ENCODE data around the gene ATF6. TPM values are rescaled to one million over a fixed set of nuclear protein-coding genes. Genes with fewer than 3 reads are reported as not detected.
A peak's percentile ranks its signal among the peaks of the same experiment; 100 is the strongest.

Gene ATF6
- total and polyA plus RNA-seq, 2 donors: 13.0 to 39.4 TPM

DNA sequence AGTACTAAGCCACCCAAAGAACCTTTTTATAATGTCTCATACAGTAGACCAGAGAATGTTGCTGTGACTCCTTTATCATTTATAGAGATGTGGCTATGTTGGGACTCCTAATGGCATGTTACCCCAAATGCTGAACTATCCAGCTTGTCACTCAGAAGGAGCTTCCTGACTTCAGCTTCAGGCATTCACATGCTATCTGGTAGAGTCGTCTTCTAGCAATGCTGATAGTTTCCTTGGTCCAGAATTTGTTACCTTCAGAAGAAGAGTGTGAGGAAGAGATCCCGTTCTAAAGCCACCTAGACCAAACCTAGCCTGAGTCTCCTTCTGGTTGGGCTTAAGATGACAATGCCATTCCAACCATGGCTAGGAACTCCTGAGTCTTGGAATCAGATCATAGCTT, 189.5 kb downstream of the ATF6 start:
- no peak for DNase-seq (ENCODE audit: extremely low spot score)
- Histone ChIP-seq H3K4me3 (ENCODE audit: low read depth, low read length) (no peak overlapping the region), H3K27ac (ENCODE audit: low read depth) (no peak overlapping the region), H3K36me3 (ENCODE audit: insufficient read depth) (no peaks in the 10 kb centered on the region), H3K4me1 (ENCODE audit: insufficient read depth) (no peaks in the 10 kb centered on the region)
- 95% methylated on average over 2 of the region's 2 CpGs for WGBS

DNA sequence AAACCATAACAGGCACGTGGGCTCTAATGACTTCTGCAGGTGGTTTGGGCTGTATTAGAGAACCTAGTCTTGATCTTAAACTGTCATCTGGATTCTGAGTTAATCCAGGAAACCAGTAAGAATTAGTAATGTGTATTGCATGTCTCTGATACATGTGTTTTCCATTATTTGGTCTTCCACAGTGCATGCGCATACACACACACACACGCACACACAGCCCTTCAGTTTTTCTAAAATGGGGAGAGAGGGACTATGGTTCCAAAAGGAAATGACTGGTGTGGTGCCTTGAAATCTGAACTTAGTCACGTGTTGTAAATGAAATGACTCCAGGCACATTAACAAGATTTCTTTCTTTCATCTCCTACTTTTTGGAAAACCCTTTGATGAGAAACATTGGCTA, 190.0 kb downstream of the ATF6 start:
- H3K36me3 ChIP-seq (ENCODE audit: insufficient read depth): no peaks in the 10 kb centered on the region
- H3K4me1 ChIP-seq (ENCODE audit: insufficient read depth): no peaks in the 10 kb centered on the region
- DNase-seq (ENCODE audit: extremely low spot score): peak; percentile 31
- no peak overlapping the region for H3K27ac ChIP-seq (ENCODE audit: low read depth)
- 80% methylated on average over 4 of the region's 4 CpGs for WGBS
- no peak overlapping the region for H3K4me3 ChIP-seq (ENCODE audit: low read depth, low read length)

- H3K36me3 ChIP-seq (ENCODE audit: insufficient read depth): no peaks in the 10 kb centered on the region
- 81% methylated on average over 3 of the region's 3 CpGs for WGBS
- no peak for DNase-seq (ENCODE audit: extremely low spot score)
- H3K4me3 ChIP-seq (ENCODE audit: low read depth, low read length): no peak overlapping the region
- no peaks in the 10 kb centered on the region for H3K4me1 ChIP-seq (ENCODE audit: insufficient read depth)
- no peak overlapping the region for H3K27ac ChIP-seq (ENCODE audit: low read depth)
Measured at GRCh38 chr1:161956930-161957329, 190.8 kb downstream of the ATF6 start.

DNA sequence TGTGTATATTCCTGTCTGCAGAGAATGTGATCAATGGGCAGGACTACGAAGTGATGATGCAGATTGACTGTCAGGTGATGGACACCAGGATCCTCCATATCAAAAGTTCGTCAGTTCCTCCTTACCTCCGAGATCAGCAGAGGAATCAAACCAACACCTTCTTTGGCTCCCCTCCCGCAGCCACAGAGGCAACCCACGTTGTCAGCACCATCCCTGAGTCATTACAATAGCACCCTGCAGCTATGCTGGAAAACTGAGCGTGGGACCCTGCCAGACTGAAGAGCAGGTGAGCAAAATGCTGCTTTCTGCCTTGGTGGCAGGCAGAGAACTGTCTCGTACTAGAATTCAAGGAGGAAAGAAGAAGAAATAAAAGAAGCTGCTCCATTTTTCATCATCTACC, 192.3 kb downstream of the ATF6 start:
- DNase-seq (ENCODE audit: extremely low spot score): no peak
- WGBS: 78% methylated on average over 7 of the region's 7 CpGs
- no peak overlapping the region for H3K27ac ChIP-seq (ENCODE audit: low read depth)
- no peaks in the 10 kb centered on the region for H3K36me3 ChIP-seq (ENCODE audit: insufficient read depth)
- H3K4me1 ChIP-seq (ENCODE audit: insufficient read depth): no peaks in the 10 kb centered on the region
- H3K4me3 ChIP-seq (ENCODE audit: low read depth, low read length): no peak overlapping the region

DNA sequence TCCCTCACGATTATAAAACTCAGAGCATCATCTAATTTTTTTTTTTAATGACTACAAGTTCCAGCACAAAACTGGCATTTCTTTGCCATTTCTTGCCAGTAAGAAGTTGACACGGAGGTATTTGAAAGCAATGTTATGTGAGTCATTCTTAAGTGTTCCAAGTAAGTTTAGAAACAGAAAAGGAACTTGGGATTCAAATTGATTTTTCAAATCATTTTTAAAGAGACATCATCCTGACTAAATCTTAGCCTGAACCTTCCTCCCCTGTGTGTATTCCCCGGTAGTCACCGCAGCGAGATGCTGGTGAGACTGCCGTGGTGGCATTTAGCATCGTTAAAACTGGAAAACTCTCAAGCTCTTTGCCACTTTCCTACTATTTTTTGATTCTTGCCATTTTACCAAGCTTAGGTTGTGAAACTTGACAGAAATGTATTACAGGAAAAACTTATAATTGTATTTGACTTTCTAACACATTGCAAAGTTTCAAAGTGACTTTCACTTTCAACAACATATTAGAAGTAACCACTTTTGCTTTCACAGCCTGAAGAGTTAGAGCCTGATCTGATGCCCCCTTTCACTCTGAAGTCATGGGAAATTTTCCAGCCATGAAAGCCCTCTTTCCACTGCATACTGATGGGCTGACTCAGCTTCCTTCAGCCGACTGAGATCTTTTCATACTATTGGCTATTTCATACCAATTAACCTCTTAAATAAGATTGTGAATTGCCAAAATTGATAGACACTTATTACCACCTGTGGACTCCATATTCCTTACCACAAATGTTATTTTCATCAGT, 196.2 kb downstream of the ATF6 start:
- no peak overlapping the region for H3K27ac ChIP-seq (ENCODE audit: low read depth)
- WGBS: 59% methylated on average over 8 of the region's 8 CpGs
- no peak for DNase-seq (ENCODE audit: extremely low spot score)
- H3K36me3 ChIP-seq (ENCODE audit: insufficient read depth): no peaks in the 10 kb centered on the region
- no peaks in the 10 kb centered on the region for H3K4me1 ChIP-seq (ENCODE audit: insufficient read depth)
- H3K4me3 ChIP-seq (ENCODE audit: low read depth, low read length): no peak overlapping the region

DNA sequence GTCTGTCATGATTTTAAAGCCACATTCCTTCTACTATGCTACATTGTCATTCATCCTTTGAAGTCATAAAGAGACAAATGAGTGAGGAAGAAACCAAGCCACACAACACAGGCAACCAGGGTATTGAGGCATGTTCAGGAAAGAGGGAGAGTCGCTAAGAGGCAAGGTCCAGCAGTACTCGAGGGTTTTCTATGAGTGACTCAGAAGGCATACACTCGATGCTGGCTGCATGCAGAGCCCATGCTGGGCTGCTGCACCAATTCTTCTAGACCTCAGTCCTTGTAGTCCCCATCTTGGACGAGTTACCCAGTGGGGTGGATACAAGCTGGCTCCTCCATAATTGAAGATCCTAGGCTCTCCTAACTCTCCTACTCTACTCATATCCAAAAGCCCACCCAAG, 199.9 kb downstream of the ATF6 start:
- DNase-seq (ENCODE audit: extremely low spot score): no peak
- WGBS: 94% methylated on average over 4 of the region's 4 CpGs
- no peak overlapping the region for H3K4me3 ChIP-seq (ENCODE audit: low read depth, low read length)

DNA sequence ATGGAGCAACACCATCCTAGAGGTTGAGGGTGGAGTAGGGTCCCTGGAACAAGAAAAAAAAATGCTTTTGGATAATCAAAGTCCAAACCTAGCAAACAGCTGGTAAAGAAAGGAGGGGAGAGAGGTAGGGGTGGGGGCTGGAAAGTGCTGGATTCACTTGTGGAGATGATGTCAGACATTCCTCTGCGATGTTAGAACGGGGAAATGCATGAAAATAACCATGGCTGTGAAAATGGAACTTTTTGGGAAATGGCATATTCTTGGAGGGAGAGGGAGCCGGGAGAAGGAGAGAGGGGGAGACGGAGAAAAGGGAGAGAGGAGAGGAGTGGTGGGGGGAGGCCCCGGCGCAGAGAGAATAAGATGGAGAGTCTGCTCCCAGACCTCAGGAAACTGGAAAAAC, 203.9 kb downstream of the ATF6 start:
- DNase-seq (ENCODE audit: extremely low spot score): no peak
- Histone ChIP-seq H3K36me3 (ENCODE audit: insufficient read depth) (no peaks in the 10 kb centered on the region), H3K4me1 (ENCODE audit: insufficient read depth) (no peaks in the 10 kb centered on the region), H3K4me3 (ENCODE audit: low read depth, low read length) (no peak overlapping the region), H3K27ac (ENCODE audit: low read depth) (no peak overlapping the region)
- 66% methylated on average over 6 of the region's 6 CpGs for WGBS

More for the DNA sequence above, 199.9 kb downstream of the ATF6 start:
- no peaks in the 10 kb centered on the region for H3K4me1 ChIP-seq (ENCODE audit: insufficient read depth)
- no peaks in the 10 kb centered on the region for H3K36me3 ChIP-seq (ENCODE audit: insufficient read depth)
- H3K27ac ChIP-seq (ENCODE audit: low read depth): no peak overlapping the region

GRCh38 chr1:161970633-161971032, 204.5 kb downstream of the ATF6 start:
- H3K36me3 ChIP-seq (ENCODE audit: insufficient read depth): no peaks in the 10 kb centered on the region
- WGBS: 77% methylated on average over 3 of the region's 3 CpGs
- H3K27ac ChIP-seq (ENCODE audit: low read depth): no peak overlapping the region
- H3K4me3 ChIP-seq (ENCODE audit: low read depth, low read length): no peak overlapping the region
- no peaks in the 10 kb centered on the region for H3K4me1 ChIP-seq (ENCODE audit: insufficient read depth)
- DNase-seq (ENCODE audit: extremely low spot score): no peak

GRCh38 chr1:161972828-161973227, 206.7 kb downstream of the ATF6 start:
- no peak overlapping the region for H3K4me3 ChIP-seq (ENCODE audit: low read depth, low read length)
- no peaks in the 10 kb centered on the region for H3K4me1 ChIP-seq (ENCODE audit: insufficient read depth)
- 87% methylated on average over 9 of the region's 9 CpGs for WGBS
- H3K27ac ChIP-seq (ENCODE audit: low read depth): no peak overlapping the region
- DNase-seq (ENCODE audit: extremely low spot score): no peak
- no peaks in the 10 kb centered on the region for H3K36me3 ChIP-seq (ENCODE audit: insufficient read depth)

DNA sequence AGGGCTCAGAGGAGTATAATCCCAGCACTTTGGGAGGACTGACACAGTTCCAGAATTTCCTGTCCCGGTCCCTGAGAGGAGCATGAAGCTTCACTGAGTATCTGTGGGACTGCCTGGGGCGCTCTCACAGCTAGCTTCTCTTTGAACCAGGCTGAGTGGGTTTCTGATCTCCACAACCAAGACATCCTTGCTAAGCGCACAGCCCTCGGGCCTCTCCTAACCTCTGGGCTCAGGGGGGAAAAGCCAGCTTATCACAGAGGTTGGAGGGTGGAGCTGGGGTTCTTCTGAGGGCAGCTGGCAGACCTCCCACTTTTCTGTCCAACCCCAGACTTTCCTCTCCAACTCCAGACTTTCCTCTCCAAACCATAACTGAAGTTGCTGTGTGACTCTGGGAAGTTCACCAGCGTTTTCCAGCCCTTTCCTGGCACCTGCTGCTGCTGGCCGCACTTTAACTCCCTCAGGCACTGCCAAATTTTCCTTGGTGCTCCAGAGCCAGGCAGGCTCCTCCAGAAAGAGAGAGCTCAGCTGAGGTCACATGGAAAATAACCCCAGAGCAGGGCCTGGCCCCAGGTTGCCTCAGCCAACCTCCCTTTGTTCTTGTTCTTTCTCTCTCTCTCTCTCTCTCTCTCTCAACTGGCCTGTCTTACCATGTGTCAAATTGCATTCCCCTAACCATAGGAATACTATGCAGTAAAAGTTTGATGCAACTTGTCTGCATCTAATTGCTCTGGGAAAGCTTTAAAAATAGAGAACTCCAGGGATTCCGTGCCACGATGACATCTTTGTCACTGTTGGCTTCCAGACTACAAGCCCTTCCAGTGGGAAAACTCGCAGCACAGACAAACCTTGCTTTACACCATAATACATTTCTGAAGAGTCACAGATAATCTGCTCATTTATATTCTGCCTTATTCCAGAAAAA, 208.1 kb downstream of the ATF6 start:
- Histone ChIP-seq H3K4me3 (ENCODE audit: low read depth, low read length) (no peak overlapping the region), H3K36me3 (ENCODE audit: insufficient read depth) (no peaks in the 10 kb centered on the region), H3K4me1 (ENCODE audit: insufficient read depth) (no peaks in the 10 kb centered on the region), H3K27ac (ENCODE audit: low read depth) (no peak overlapping the region)
- DNase-seq (ENCODE audit: extremely low spot score): no peak
- WGBS: 56% methylated on average over 9 of the region's 9 CpGs

DNA sequence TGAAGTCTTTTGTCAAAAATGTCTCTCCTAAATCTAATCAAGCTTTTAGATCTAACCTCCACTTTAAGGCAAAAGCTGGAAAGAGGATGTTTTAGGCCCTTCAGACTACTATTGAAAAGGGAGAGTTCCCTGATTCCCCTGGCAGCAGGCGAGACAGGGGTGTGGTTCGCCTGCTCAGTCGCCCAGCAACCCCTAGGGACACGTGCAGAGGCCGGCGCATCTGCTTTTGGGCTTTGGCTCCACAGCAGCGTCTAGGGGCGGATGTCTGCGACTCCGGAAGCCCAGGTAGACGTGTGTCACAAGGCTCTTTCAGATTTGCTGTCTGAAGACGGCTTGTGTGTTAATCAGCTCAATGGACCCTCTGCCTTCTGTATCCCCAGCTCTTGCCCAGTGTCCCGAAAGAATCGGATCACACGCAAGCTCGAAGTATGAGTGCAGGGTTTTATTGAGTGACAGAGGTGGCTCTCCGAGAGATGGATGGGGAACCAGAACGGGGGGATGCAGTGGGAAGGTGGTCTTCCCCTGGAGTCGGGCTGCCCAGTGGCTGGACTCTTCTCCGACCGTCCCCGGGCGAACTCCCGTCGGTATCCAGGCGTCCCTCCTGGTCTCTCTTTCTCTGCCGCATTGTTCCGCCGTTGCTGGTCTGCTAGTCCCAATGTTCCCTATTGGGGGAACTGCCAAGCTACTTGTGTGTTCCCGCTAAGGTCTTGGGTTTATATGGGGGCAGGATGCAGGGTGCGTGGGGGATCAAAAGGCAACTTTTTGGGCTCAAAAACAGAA, 212.1 kb downstream of the ATF6 start:
- H3K4me1 ChIP-seq (ENCODE audit: insufficient read depth): no peaks in the 10 kb centered on the region
- H3K27ac ChIP-seq (ENCODE audit: low read depth): no peak overlapping the region
- WGBS: 94% methylated on average over 31 of the region's 31 CpGs
- no peak for DNase-seq (ENCODE audit: extremely low spot score)
- H3K4me3 ChIP-seq (ENCODE audit: low read depth, low read length): no peak overlapping the region
- no peaks in the 10 kb centered on the region for H3K36me3 ChIP-seq (ENCODE audit: insufficient read depth)

GRCh38 chr1:161981126-161981525, 215.0 kb downstream of the ATF6 start:
- H3K36me3 ChIP-seq (ENCODE audit: insufficient read depth): no peaks in the 10 kb centered on the region
- H3K4me1 ChIP-seq (ENCODE audit: insufficient read depth): no peaks in the 10 kb centered on the region
- 88% methylated on average over 8 of the region's 8 CpGs for WGBS
- no peak for DNase-seq (ENCODE audit: extremely low spot score)
- H3K27ac ChIP-seq (ENCODE audit: low read depth): no peak overlapping the region
- no peak overlapping the region for H3K4me3 ChIP-seq (ENCODE audit: low read depth, low read length)

DNA sequence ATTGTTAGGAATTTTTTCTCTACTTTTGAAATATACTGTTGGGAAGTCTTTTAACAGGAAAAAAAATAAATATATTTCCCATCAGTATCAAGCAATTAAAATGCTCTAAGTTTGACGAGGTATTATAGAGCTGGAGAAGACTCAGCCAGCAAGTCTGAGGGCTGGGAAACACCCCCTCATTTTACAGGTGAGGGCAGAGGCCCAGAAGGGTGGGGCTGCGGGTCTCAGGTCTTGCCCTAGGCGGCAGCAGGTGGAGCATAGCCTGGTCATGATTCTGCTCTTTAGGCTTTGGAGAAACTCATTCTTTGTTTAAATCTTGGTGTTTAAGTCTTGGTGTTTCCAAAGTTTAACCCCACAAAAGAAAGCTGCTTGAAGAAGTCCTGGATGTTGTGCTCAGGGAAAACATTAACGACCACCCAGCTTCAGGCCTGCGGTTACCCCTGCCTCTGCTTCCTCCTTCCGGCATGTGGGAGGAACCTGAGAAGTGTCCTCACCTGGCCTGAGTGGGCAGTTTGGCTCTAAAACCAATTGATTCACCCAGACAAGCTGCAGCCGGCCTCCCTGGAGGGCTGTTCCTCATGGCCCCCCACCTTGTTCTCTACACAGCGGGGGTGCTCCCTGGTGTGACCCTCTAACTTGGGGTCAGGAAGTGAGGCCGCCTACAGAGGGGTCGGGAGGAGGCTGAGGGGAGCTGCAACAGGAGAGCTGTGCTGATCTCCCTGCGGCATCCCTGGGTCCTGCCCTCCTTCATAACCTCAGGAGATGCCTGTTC, 215.8 kb downstream of the ATF6 start:
- 88% methylated on average over 11 of the region's 11 CpGs for WGBS
- Histone ChIP-seq H3K36me3 (ENCODE audit: insufficient read depth) (no peaks in the 10 kb centered on the region), H3K4me3 (ENCODE audit: low read depth, low read length) (no peak overlapping the region), H3K27ac (ENCODE audit: low read depth) (no peak overlapping the region), H3K4me1 (ENCODE audit: insufficient read depth) (no peaks in the 10 kb centered on the region)
- no peak for DNase-seq (ENCODE audit: extremely low spot score)

Measured in urinary bladder (tissue), 4 donors.